ENCODE data around the gene ACTR1A.

The ACTR1A gene

GRCh38 chr10:102502337-102503151 lies at the start of gene ACTR1A:
Gene ACTR1A (minus strand): TSS chr10:102502712. CDS start chr10:102502647, 65 bp downstream.
- peak within 1 kb of the TSS; percentile 79 for H3K4me3 ChIP-seq (ENCODE audit: low read depth, low read length)
- no peak for TF ChIP-seq CTCF (IDR thresholded peaks at IDR 0.05; ENCODE audit: borderline replicate concordance, insufficient read depth, low read depth, low read length)

GRCh38 chr10:102550636-102551210 lies 48.2 kb upstream of the ACTR1A start:
- H3K4me3 ChIP-seq (ENCODE audit: low read depth, low read length): no peak overlapping the region
- TF ChIP-seq CTCF (IDR thresholded peaks at IDR 0.05; ENCODE audit: borderline replicate concordance, insufficient read depth, low read depth, low read length): no peak

- no peak for TF ChIP-seq CTCF (IDR thresholded peaks at IDR 0.05; ENCODE audit: borderline replicate concordance, insufficient read depth, low read depth, low read length)
- no peak overlapping the region for H3K4me3 ChIP-seq (ENCODE audit: low read depth, low read length)
These were observed 47.0 kb upstream of the ACTR1A start for GRCh38 chr10:102549549-102549948.

- H3K4me3 ChIP-seq (ENCODE audit: low read depth, low read length): no peak overlapping the region
- no peak for TF ChIP-seq CTCF (IDR thresholded peaks at IDR 0.05; ENCODE audit: borderline replicate concordance, insufficient read depth, low read depth, low read length)
These were observed 44.3 kb upstream of the ACTR1A start for GRCh38 chr10:102546606-102547320.

GRCh38 chr10:102545997-102546396 lies 43.5 kb upstream of the ACTR1A start:
- H3K4me3 ChIP-seq (ENCODE audit: low read depth, low read length): no peak overlapping the region
- no peak for TF ChIP-seq CTCF (IDR thresholded peaks at IDR 0.05; ENCODE audit: borderline replicate concordance, insufficient read depth, low read depth, low read length)

- TF ChIP-seq CTCF (IDR thresholded peaks at IDR 0.05; ENCODE audit: borderline replicate concordance, insufficient read depth, low read depth, low read length): no peak
- H3K4me3 ChIP-seq (ENCODE audit: low read depth, low read length): no peak overlapping the region
These were observed 42.9 kb upstream of the ACTR1A start for GRCh38 chr10:102545265-102545871.
